Adrenal gland (tissue), 5 donors: Measurements from ENCODE around the gene CRABP1.

Source experiments
- CTCF ChIP-seq, 6 experiments: fragments of 450-650 bp in 4 of 6; fragments of 200-600 bp in 2 of 6; sonication (generic) in 1 of 6; IDR thresholded peaks; 1 replicate in 5 of 6; 2 replicates in 1 of 6; pipeline versions ENCODE4 v1.5.1 to v1.8.0; 2016 to 2021; ENCODE audit warnings: antibody characterized with exemption in 6 of 6, mild to moderate bottlenecking in 2 of 6, moderate library complexity in 1 of 6
- POLR2A ChIP-seq, 2 donors: fragments of 450-650 bp; IDR thresholded peaks; one replicate each; pipeline ENCODE4 v1.6.1; 2017; ENCODE audit warnings: antibody characterized with exemption in 2 of 2, mild to moderate bottlenecking in 2 of 2, moderate library complexity in 1 of 2
- donor health status: DM: no; HTN: no; CAD: no.

- TF ChIP-seq CTCF (IDR thresholded peaks at IDR 0.05) (no peak), POLR2A (IDR thresholded peaks at IDR 0.05) (no peak)
Measured at GRCh38 chr15:78302579-78303312, 37.4 kb upstream of the CRABP1 start.
